ENCODE results near the gene TK2.
"Not testable (repeated sequence)": the region's sequence is repeated elsewhere in the genome, so short reads cannot be mapped to it uniquely, and the experiment has no call there.

The TK2 gene

GRCh38 chr16:66503612-66504011 is 46.3 kb downstream of the TK2 start:
- H3K36me3 Mint-ChIP-seq: no peaks in the 10 kb centered on the region
- no peak overlapping the region for H3K27ac Mint-ChIP-seq
- H3K4me3 Mint-ChIP-seq: no peak overlapping the region

GRCh38 chr16:66503030-66503429 is 46.9 kb downstream of the TK2 start:
- Mint-ChIP-seq H3K27ac (no peak overlapping the region), H3K4me1 (peaks cover 9% of the 10 kb centered on the region), H3K9me3 (no peaks in the 10 kb centered on the region), H3K4me3 (no peak overlapping the region), H3K27me3 (no peaks in the 10 kb centered on the region), H3K36me3 (no peaks in the 10 kb centered on the region)
- ATAC-seq (ENCODE audit: low read depth): no peak
- DNase-seq (ENCODE audit: low spot score in 2 of 2): no peak

More at GRCh38 chr16:66503612-66504011, 46.3 kb downstream of the TK2 start:
- Mint-ChIP-seq H3K9me3 (no peaks in the 10 kb centered on the region), H3K4me1 (peaks cover 15% of the 10 kb centered on the region), H3K27me3 (no peaks in the 10 kb centered on the region)
- ATAC-seq (ENCODE audit: low read depth) (no peak), DNase-seq (ENCODE audit: low spot score in 2 of 2) (no peak)

- Mint-ChIP-seq H3K4me3 (no peak overlapping the region), H3K27ac (no peak overlapping the region), H3K4me1 (peaks cover 6% of the 10 kb centered on the region), H3K36me3 (no peaks in the 10 kb centered on the region), H3K9me3 (no peaks in the 10 kb centered on the region), H3K27me3 (no peaks in the 10 kb centered on the region)
- DNase-seq (ENCODE audit: low spot score in 2 of 2) (no peak), ATAC-seq (ENCODE audit: low read depth) (no peak)
These were observed 47.7 kb downstream of the TK2 start for GRCh38 chr16:66502020-66502913.

GRCh38 chr16:66501563-66501962 is 48.4 kb downstream of the TK2 start:
- not testable (repeated sequence) for H3K9me3 Mint-ChIP-seq; H3K27ac Mint-ChIP-seq; H3K4me3 Mint-ChIP-seq; H3K27me3 Mint-ChIP-seq; ATAC-seq (ENCODE audit: low read depth); H3K4me1 Mint-ChIP-seq; DNase-seq (ENCODE audit: low spot score in 2 of 2); H3K36me3 Mint-ChIP-seq

- DNase-seq (ENCODE audit: low spot score in 2 of 2); H3K27ac Mint-ChIP-seq; H3K9me3 Mint-ChIP-seq; H3K36me3 Mint-ChIP-seq; H3K4me3 Mint-ChIP-seq; H3K4me1 Mint-ChIP-seq; ATAC-seq (ENCODE audit: low read depth); H3K27me3 Mint-ChIP-seq: not testable (repeated sequence)
These were observed 52.0 kb downstream of the TK2 start for GRCh38 chr16:66497921-66498320.

- not testable (repeated sequence) for DNase-seq (ENCODE audit: low spot score in 2 of 2); H3K27ac Mint-ChIP-seq; H3K4me3 Mint-ChIP-seq; H3K4me1 Mint-ChIP-seq; ATAC-seq (ENCODE audit: low read depth); H3K36me3 Mint-ChIP-seq; H3K27me3 Mint-ChIP-seq; H3K9me3 Mint-ChIP-seq
These were observed 53.7 kb downstream of the TK2 start for GRCh38 chr16:66496226-66496625.

- Mint-ChIP-seq H3K4me1 (peaks cover 4% of the 10 kb centered on the region), H3K27ac (no peak overlapping the region)
These were observed 54.5 kb downstream of the TK2 start for GRCh38 chr16:66495440-66495839.

GRCh38 chr16:66494916-66495315 is 55.0 kb downstream of the TK2 start:
- Mint-ChIP-seq H3K4me3 (no peak overlapping the region), H3K27me3 (peaks cover 4% of the 10 kb centered on the region), H3K4me1 (peaks cover 2% of the 10 kb centered on the region), H3K9me3 (peaks cover 3% of the 10 kb centered on the region), H3K27ac (no peak overlapping the region), H3K36me3 (no peaks in the 10 kb centered on the region)
- no peak for DNase-seq (ENCODE audit: low spot score in 2 of 2)
- no peak for ATAC-seq (ENCODE audit: low read depth)

More at GRCh38 chr16:66495440-66495839, 54.5 kb downstream of the TK2 start:
- Mint-ChIP-seq H3K4me3 (no peak overlapping the region), H3K36me3 (no peaks in the 10 kb centered on the region), H3K9me3 (peaks cover 3% of the 10 kb centered on the region), H3K27me3 (peaks cover 4% of the 10 kb centered on the region)
- ATAC-seq (ENCODE audit: low read depth): no peak
- no peak for DNase-seq (ENCODE audit: low spot score in 2 of 2)

GRCh38 chr16:66493490-66494401 is 56.2 kb downstream of the TK2 start:
- H3K27ac Mint-ChIP-seq: no peak overlapping the region
- ATAC-seq (ENCODE audit: low read depth): no peak
- H3K36me3 Mint-ChIP-seq: no peaks in the 10 kb centered on the region
- no peak overlapping the region for H3K4me3 Mint-ChIP-seq
- peaks cover 4% of the 10 kb centered on the region for H3K27me3 Mint-ChIP-seq
- H3K4me1 Mint-ChIP-seq: peaks cover 2% of the 10 kb centered on the region
- peaks cover 3% of the 10 kb centered on the region for H3K9me3 Mint-ChIP-seq
- DNase-seq (ENCODE audit: low spot score in 2 of 2): no peak

GRCh38 chr16:66491716-66492064 is 58.2 kb downstream of the TK2 start:
- Mint-ChIP-seq H3K36me3 (no peaks in the 10 kb centered on the region), H3K9me3 (peaks cover 3% of the 10 kb centered on the region), H3K4me3 (no peak overlapping the region), H3K27me3 (peaks cover 4% of the 10 kb centered on the region), H3K27ac (no peak overlapping the region), H3K4me1 (peaks cover 2% of the 10 kb centered on the region)
- DNase-seq (ENCODE audit: low spot score in 2 of 2) (no peak), ATAC-seq (ENCODE audit: low read depth) (no peak)

GRCh38 chr16:66490774-66491715 is 58.9 kb downstream of the TK2 start:
- H3K27ac Mint-ChIP-seq: no peak overlapping the region
- no peaks in the 10 kb centered on the region for H3K36me3 Mint-ChIP-seq
- no peak for ATAC-seq (ENCODE audit: low read depth)
- H3K4me3 Mint-ChIP-seq: no peak overlapping the region
- DNase-seq (ENCODE audit: low spot score in 2 of 2): no peak
- peaks cover 4% of the 10 kb centered on the region for H3K27me3 Mint-ChIP-seq
- peaks cover 2% of the 10 kb centered on the region for H3K4me1 Mint-ChIP-seq
- peaks cover 3% of the 10 kb centered on the region for H3K9me3 Mint-ChIP-seq

GRCh38 chr16:66489818-66490217 is 60.1 kb downstream of the TK2 start:
- Mint-ChIP-seq H3K4me1 (peaks cover 5% of the 10 kb centered on the region), H3K27ac (no peak overlapping the region), H3K4me3 (no peak overlapping the region), H3K9me3 (no peaks in the 10 kb centered on the region), H3K27me3 (peaks cover 2% of the 10 kb centered on the region), H3K36me3 (no peaks in the 10 kb centered on the region)
- DNase-seq (ENCODE audit: low spot score in 2 of 2) (no peak), ATAC-seq (ENCODE audit: low read depth) (no peak)

GRCh38 chr16:66489385-66489784 is 60.5 kb downstream of the TK2 start:
- Mint-ChIP-seq H3K36me3 (no peaks in the 10 kb centered on the region), H3K9me3 (no peaks in the 10 kb centered on the region), H3K4me1 (peaks cover 6% of the 10 kb centered on the region), H3K27me3 (peaks cover 2% of the 10 kb centered on the region), H3K4me3 (no peak overlapping the region), H3K27ac (no peak overlapping the region)
- ATAC-seq (ENCODE audit: low read depth) (no peak), DNase-seq (ENCODE audit: low spot score in 2 of 2) (no peak)
